Measurements from ENCODE around the gene CRYGB.
"Not testable (repeated sequence)": the region's sequence is repeated elsewhere in the genome, so short reads cannot be mapped to it uniquely, and the experiment has no call there.

CRYGB gene

DNA sequence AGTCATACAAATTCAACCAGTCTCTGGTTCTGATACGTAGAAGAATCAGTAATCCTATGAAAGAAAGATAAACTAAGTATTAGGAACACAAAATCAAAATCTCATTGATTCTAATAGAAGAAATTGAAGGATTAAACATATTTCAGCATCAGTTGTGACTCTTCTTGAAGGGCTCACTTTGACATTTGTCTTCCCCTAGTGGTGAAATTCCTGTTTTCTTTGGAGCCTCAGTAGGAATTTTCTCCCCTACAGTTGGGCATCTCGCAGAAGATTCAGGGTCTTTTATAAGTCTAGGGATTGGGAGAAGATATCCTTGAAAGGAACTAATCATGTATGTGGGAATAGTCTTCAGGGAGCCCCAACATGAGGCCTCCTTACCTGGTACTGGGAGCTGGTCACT lies 2.8 kb upstream of the CRYGB start:
- no peak for DNase-seq

DNA sequence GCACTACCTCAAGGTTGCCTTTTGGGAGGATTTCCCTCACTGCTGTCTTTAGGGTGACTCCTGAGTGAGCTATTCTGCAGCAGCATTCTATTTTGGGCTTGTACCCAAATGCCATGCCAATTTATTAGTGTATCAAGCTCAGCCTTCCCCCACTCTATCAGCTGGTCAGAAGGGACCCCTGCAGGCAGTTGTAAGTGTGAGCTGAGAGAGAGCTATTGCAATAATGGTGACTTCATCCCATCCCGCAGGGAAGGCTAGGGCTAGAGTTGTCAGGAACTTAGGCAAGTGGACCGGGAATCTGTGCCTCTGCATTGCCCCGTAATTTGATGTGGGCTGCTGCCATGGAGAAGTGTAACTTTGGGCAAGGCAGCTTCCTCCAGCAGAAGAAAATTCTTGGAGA lies 1.8 kb upstream of the CRYGB start:
- no peak for DNase-seq

DNA sequence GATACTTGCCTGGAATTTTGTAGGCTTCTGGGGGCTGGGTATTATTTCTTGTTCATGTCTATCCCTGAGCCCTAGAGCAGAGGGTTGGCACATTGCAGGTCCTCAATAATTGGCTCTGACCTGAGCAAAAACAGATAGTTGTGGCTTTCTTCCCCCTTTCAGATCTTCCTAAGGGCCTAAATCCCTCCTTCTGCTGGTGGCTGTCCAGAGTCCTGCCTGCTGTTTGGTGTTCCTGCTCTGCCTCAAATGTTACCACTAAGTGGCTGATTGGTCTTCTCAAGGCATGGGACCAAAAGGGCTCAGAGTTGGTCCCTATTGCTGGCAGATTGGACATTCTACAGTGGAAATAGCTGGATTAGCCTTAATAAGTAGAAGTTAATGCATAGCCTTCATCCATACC lies 1.1 kb upstream of the CRYGB start:
- DNase-seq = no peak

DNA sequence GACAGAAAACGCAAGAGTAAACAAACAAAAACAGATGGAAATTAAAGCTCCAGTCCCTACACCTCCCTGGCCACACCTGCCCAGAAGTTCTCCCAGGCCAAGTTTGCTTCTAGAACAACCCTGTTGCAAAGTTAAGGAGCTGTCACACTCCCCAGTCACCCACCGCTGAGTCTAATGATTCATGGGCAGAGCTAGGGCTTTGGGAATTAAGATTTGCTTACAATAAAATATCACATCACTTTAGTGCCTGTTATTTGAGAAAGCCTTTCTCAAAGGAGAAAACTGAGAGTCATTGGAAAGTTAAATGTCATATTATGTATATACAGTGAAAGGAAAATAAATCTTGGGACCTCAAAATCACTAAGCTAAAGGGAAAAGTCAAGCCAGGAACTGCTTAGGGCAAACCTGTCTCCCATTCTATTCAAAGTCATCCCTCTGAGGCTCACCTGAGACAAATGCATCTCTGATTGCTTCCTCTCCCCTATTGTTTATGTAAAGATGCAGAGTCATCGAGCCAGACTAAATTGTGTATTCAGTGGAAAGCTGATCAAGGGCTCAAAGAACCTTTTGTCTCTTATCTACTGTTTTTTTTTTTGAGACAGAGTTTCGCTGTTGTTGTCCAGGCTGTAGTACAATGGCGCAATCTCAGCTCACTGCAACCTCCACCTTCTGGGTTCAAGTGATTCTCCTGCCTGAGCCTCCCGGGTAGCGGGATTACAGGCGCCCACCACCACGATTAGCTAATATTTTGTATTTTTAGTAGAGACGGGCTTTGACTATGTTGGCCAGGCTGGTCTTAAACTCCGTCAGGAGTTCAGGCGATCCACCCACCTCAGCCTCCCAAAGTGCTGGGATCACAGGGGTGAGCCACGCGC lies 2.8 kb downstream of the CRYGB start:
- peak in 1 of 2 experiments; percentile 57 for DNase-seq

DNA sequence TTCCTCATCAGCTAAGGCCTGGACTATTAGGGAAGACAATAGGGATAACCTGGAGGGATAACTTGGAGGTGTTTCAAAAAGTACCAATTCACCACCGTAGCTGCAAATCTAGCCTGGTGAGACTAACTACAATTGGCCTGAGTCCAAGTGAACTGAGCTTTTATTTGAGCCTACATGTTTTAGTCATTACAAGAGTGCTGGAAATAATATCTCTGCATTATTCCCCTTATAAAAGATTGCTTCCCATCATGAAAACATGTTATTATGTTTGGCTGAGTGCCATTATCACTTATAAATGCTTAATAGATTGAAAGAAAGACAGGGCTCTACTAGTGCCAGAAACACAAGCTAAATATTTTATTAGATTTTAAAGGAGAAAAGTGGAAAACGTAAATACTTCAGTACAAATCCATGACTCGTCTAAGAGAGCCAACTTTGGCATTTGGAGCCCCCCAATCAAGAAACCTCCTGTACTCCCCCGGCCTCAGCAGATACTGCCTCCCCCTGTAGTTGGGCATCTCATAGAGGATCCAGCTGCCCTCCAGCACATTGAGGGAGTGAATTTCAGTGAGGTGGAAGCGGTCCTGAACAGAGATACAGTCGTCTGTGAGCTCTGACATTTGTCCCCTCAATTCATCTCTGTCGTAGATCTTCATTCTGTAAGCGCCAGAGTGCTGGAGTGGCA lies 3.6 kb downstream of the CRYGB start:
- DNase-seq = peak; percentile 84 to 96

DNA sequence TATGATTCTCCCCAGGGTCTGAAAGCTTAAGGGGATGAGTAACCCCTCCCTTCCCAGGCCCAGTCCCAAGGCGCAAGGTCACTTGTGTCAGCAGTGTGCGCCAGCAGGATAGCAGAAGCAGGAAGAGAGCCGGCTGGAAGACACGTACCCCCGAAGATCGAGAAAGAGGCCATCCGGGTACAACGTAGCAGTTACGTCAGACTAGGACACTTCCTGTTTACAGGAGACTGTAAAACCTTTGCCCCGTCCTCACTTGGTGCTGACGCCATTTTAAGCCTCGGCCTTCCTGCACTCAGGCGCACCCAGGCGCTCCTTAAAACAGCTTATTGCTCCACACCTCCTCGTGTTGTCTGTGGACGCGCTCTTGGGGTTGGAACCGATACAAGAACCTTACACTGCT lies 6.5 kb downstream of the CRYGB start:
- no peak for DNase-seq

DNA sequence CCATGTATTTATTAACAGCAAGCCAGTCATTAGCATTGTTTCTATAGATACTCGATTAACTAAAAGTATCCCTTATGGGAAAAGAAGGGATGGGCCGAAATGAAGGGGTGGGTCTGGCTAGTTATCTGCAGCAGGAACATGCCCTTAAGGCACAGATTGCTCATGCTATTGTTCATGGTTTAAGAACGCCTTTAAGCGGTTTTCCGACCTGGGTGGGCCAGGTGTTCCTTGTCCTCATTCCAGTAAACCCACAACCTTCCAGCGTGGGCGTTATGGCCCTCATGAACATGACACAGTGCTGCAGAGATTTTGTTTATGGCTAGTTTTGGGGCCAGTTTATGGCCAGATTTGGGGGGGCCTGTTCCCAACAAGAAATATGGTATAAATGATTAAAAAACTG lies 7.6 kb downstream of the CRYGB start:
- not testable (repeated sequence) for DNase-seq

DNA sequence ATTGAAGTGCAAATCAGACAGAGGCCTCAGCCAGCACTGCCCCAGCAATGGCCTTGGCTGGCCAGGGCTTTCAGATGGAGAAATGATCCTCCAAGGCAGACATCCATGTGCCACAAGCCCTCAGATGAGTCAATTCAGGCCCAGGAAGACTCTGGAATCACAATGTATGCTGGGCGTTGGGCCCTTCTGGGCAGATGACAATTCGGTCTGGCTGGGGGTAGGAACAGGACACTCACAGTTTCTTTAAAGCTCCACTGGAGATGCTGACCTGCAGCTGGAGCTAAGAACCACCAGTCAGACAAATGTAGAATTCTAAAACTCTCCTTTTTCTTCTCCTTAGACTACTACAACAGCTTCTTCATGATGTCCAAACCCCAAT lies 9.3 kb downstream of the CRYGB start:
- no peak for DNase-seq

DNA sequence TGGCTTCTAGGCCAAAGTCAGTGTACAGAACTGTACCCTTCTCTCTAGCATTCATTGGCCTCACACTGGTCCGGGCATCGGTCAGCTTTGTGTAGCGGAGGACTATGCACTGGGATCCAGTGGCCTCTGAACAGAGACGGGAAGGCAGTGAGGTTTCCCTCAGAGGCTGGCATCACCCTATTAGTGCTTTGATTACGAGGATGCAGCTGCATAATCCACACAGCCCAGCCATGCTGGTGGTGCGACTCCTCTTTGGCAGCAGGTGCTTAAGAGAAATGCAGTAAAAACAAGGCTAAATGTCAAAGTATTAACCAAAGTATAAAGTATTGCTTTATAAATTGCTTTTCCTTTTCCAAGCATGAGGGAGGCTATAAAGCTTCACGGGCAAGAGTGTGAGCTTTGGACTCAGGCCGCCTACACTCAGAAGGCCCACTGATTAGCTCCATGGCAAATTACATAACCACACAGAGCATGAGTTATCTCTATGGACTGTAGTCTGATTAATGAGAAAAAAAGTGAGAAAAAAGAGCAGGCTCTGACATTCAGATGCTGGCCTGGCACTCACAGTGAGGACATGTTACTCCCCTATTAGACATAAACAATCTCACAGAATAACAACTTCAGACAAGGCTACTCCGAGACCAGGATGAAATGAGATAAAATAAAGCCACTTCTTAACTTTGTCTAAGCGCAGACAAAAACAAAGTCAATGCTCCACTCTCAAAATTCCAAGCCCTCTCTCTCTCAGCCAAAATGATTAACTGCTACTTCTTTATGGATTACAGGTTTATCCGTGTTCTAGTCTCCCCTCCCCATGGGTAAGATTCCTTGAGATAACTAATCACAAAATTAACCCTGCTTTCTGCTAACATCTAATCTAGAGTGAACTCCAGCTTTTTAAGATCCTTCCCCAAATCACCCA lies 9.9 kb downstream of the CRYGB start:
- no peak for DNase-seq

DNA sequence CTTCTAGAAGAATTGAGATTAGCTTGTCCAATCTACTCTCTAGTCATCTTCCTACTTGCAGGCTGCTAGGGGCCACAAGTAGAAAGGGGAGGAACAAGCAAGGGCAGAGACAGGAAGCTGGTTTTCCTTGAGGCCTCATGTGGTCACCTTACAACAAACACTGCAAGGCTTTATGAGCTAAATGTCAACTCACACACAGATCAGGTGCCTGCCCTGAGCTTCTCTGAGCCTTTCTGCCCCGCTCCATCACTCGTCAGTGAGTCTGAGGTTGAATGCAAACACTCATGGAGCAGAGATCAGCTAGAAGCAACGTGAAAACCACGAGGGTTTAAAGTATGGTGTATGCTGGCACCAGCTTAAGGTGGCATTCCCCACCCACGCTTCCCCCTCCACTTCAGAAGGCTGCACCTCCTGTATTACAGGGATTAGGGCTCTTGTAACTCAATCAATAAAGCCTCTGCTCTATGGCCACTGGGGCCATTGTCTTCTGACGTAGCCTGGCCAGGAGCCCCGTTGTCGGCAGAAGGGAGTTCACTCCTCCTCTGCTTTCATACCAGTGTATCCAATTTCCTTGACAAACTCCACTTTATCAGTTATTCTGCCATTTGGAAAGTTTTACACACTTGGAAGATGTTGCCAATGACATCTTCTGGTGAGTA lies 10.9 kb downstream of the CRYGB start:
- no peak for DNase-seq

DNA sequence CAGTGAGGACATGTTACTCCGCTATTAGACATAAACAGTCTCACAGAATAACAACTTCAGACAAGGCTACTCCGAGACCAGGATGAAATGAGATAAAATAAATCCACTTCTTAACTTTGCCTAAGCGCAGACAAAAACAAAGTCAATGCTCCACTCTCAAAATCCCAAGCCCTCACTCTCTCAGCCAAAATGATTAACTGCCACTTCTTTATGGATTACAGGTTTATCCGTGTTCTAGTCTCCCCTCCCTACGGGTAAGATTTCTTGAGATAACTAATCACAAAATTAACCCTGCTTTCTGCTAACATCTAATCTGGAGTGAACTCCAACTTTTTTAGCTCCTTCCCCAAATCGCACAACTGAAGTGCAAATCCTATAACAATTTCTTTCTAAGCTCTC lies 15.2 kb downstream of the CRYGB start:
- no peak for DNase-seq

DNA sequence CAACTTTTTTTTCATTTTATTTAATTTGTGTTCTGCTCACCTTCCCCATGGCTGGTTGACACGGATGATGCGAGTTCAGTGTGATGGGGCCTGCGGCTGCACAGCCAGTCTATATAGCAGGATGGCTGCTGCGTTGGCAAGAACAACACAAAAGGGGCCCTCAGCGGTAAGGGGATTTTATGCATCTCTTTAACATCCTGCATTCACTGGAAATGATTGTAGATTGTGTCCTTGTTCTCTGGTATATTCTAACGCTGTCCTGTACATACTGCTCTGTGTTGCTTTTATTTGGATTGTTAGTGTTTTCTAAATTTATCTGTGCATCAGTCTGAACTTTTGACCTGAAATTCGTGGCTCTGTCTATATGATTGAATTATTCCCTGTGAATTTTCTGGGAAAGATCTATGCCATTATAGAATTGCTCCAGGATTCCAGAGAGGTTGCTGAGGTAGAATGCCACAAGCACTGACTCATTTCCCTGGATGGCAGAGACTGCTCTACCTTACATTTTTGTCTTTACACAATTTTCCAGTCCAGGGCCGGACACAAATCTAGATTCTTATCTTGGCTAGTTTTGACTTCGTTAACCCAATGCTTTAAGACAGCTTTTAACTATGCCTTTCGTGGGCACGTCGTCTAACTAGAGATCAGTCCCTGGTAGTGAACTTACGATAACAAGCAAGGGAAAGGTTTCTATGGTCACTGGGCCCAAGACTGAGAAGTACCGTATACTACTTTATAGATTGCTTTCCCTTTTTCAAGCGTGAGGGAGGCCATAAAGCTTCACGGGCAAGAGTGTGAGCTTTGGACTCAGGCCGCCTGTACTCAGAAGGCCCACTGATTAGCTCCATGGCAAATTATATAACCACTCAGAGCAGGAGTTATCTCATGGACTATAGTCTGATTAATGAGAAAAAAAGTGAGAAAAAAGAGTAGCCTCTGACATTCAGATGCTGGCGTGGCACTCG lies 15.9 kb downstream of the CRYGB start, which contains the start of gene CRYGC:
TSS of gene CRYGC (minus strand) at position 85 of the 968 bp plus-strand sequence. CDS start at position 49, 36 bp downstream.
- DNase-seq = no peak

DNA sequence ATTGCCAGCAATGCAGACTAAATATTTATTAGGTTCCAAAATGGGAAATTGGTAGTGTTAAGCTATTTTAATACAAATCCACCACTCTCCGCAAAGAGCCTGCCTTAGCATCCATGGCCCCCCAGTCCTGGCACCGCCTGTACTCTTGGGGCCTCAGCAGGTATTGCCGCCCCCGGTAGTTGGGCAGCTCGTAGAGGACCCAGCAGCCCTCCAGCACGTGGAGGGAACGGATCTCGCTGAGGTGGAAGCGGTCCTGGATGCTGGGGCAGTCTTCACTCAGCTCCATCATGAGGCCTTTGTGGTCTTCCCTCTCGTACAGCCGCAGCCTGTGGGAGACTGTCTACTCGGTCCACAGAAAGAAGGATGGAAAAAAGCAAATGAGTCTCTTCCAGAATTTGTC lies 17.8 kb downstream of the CRYGB start:
- no peak for DNase-seq

DNA sequence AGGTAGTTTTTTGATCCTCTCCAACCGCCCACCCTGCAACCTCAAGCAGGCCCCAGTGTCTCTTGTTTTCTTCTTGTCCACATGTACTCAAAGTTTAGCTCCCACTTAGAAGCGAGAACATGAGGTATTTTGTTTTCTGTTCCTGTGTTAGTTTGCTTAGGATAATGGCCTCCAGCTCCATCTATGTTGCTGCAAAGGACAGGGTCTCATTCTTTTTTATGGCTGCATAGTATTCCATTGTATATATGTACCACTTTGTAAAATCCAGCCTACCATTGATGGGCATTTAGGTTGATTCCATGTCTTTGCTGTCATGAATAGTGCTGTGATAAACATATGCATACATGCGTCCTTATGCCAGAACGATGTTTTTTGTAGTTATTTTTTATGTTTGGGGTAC lies 18.9 kb downstream of the CRYGB start:
- no peak for DNase-seq

DNA sequence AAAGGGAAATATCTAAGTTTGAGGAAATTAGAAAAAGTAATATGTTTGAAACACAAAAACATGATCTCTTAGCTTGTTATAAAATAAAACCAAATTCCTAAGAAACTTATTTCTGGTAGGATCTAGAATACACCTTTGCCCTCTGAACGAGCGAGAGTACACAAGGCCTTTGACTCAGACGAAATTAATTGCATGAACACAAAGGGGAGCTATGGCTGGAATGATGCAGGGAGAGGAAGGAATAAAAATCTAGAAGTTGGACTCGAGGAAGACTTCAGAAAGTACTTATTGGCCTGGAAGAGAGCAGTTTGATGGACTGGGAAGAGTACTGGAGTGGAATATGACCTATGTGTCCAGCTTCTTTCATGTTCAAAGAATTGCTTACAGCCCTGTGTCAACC lies 20.7 kb downstream of the CRYGB start:
- DNase-seq = no peak

DNA sequence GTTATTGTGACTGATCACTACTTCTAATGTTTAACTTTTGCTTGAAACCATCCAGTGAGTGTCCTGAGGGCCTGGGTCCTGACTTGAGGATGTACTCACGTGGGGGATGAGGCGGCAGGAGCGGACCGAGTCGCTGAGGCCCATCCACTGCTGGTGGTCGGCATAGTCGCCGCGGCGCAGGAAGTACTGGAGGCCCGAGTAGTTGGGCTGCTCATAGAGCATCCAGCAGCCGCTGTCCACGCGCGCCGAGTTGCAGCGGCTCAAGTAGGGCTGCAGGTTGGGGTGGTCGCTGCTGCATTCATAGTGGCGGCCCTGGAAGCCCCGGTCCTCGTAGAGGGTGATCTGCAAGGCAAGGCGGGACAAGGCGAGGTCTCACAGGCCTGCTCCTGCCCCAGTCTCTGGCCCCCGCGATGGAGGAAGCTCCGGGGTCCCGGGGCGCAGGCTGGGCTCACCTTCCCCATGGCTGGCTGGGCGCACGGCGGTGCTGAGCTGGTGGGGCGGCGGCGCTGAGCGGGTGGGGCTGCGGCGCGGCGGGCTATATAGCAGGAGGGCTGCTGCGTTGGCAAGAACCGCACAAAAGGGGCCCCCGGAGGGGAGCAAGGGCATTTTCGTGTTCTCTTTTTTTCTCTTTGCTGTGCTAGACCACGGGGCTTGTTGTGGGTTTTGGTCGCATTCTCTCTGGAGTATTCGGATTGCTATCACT lies 21.8 kb downstream of the CRYGB start, which contains the start of gene CRYGD:
TSS of gene CRYGD (minus strand) at position 512 of the 703 bp plus-strand sequence. CDS start at position 461, 51 bp downstream.
- DNase-seq = not testable (repeated sequence)

DNA sequence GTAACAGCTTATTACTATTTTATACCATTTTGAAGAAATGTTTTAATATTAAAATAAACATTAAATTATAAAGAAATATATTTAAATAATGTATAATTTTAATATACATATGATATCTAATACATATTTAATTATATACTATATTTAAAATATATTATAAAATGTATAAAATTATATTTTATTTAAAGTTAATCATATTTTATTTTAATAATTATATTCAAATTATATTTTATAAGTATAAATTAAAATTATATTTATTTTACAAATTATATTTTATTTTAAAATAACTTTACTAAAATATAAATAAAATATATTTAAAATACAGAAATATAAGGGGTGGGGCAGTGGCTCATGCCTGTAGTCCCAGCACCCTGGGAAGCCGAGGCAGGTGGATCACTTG lies 23.7 kb downstream of the CRYGB start:
- no peak for DNase-seq

DNA sequence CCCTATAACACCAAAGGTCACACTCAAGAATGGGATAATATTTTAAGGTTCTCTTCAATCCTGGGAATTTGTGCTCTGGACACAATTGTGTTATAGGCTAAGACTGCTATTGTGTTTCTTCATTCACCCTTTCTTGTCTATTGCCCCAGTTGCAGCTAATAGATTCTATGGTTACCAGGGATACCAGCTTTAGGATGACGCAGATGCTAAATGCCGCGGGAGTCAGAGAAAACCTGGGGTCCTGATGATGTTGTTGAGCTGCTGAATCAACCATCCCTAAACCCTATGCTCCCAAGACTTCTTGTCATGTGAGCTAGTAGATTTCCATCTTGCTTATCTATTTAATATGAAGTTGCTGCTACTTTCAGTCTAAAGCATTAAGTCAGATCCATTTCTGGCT lies 27.0 kb downstream of the CRYGB start:
- no peak for DNase-seq

DNA sequence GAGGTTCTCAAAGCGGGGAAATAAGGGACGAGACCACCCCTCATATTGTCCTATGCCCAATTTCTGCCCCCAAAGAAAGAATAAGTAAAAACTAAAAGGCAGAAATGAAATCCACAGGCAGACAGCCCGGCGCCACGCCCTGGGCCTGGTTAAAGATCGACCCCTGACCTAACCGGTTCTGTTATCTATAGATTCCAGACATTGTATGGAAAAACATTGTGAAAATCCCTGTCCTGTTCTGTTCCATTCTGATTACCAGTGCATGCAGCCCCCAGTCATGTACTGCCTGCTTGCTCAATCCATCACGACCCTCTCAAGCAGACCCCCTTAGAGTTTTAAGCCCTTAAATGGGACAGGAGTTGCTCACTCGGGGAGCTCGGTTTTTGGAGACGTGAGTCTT lies 28.6 kb downstream of the CRYGB start:
- DNase-seq = not testable (repeated sequence)

DNA sequence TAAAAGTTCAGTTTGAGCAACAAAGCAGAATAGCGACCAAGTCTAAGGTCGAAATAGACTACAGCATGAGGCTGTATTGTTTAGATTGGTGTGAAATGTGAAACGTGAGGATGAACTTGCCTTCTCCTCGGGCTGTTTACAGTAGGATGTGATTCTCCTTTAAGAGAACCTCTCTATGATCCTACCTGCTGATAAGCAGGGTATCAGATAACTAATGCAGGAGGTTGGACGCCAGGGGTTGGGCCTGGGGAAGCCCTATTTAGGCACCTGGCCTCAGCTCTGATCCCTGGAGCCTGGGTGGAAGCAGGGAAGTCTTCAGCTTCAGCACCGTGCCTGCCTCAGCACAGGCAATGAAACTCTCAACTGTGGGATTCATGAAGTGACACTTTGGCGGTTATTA lies 33.0 kb downstream of the CRYGB start:
- DNase-seq = peak; percentile 25 to 56
